Measurements from ENCODE around the gene PDP2. TPM values are rescaled to one million over a fixed set of nuclear protein-coding genes. Genes with fewer than 3 reads are reported as not detected.

PDP2 gene
- total RNA-seq, 1 experiment from 2014 or later = 27.2 TPM

DNA sequence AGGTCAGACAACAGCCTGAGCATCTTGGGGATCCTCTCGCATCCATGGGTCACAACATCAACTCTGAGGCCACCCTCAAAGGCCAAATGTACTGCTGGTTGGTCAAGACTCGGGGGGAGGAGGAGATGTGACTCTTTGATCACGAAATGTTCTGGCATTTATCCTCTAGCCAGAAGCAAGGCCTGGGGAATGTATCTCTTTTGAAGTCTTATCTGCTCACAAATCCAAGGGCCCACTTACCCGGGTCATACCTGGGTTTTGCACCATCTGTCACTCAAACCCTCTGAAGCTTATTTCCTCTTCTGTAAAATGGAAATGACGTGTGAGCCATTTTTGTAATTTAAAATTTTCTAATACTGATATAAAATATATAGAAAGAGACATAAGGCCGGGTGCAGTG is 22.9 kb upstream of the PDP2 start:
- no peaks in the 10 kb centered on the region for H3K9me3 Mint-ChIP-seq (ENCODE audit: low read depth, unreplicated experiment)
- peaks cover 37% of the 10 kb centered on the region for H3K27me3 Mint-ChIP-seq (ENCODE audit: unreplicated experiment)
- H3K4me3 Mint-ChIP-seq (ENCODE audit: low read depth, unreplicated experiment) = no peak overlapping the region
- H3K27ac Mint-ChIP-seq (ENCODE audit: unreplicated experiment) = no peak overlapping the region
- no peaks in the 10 kb centered on the region for H3K36me3 Mint-ChIP-seq (ENCODE audit: insufficient read depth, unreplicated experiment)
- no peak for DNase-seq
- intact Hi-C loops (cut with micrococcal nuclease; ENCODE audit: unreplicated experiment) = no loop called here
- CTCF ChIA-PET = interaction anchor here (1.1 to 1.5 kb wide), 2 partner anchors 16 to 27 kb away, joined by 4 to 5 read pairs; partner anchors contain the start of gene NAE1
- TF ChIP-seq, protein P1, sequence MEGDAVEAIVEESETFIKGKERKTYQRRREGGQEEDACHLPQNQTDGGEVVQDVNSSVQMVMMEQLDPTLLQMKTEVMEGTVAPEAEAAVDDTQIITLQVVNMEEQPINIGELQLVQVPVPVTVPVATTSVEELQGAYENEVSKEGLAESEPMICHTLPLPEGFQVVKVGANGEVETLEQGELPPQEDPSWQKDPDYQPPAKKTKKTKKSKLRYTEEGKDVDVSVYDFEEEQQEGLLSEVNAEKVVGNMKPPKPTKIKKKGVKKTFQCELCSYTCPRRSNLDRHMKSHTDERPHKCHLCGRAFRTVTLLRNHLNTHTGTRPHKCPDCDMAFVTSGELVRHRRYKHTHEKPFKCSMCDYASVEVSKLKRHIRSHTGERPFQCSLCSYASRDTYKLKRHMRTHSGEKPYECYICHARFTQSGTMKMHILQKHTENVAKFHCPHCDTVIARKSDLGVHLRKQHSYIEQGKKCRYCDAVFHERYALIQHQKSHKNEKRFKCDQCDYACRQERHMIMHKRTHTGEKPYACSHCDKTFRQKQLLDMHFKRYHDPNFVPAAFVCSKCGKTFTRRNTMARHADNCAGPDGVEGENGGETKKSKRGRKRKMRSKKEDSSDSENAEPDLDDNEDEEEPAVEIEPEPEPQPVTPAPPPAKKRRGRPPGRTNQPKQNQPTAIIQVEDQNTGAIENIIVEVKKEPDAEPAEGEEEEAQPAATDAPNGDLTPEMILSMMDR (IDR thresholded peaks at IDR 0.05; ENCODE audit: unreplicated experiment) = no peak
- BruUV-seq (replicated peaks) = no TSS peak
- no peaks in the 10 kb centered on the region for H3K4me1 Mint-ChIP-seq (ENCODE audit: low read depth, unreplicated experiment)

- BruUV-seq (replicated peaks) = no TSS peak
- intact Hi-C loops (cut with micrococcal nuclease; ENCODE audit: unreplicated experiment) = no loop called here
- Mint-ChIP-seq H3K4me1 (ENCODE audit: low read depth, unreplicated experiment) (no peaks in the 10 kb centered on the region), H3K9me3 (ENCODE audit: low read depth, unreplicated experiment) (no peaks in the 10 kb centered on the region), H3K4me3 (ENCODE audit: low read depth, unreplicated experiment) (no peak overlapping the region), H3K27me3 (ENCODE audit: unreplicated experiment) (peaks cover 22% of the 10 kb centered on the region), H3K36me3 (ENCODE audit: insufficient read depth, unreplicated experiment) (no peaks in the 10 kb centered on the region), H3K27ac (ENCODE audit: unreplicated experiment) (no peak overlapping the region)
- DNase-seq = peak; percentile 72
- TF ChIP-seq, protein P1 (IDR thresholded peaks at IDR 0.05; ENCODE audit: unreplicated experiment) = no peak
- CTCF ChIA-PET = interaction anchor here (1.1 kb wide), 1 partner anchor 9 kb away, joined by 4 read pairs; no protein-coding TSS in a partner anchor
These were observed 21.4 kb upstream of the PDP2 start for GRCh38 chr16:66858740-66859396.

- CTCF ChIA-PET = interaction anchor here (0.9 to 1.1 kb wide), 3 partner anchors 8 to 296 kb away, joined by 3 to 4 read pairs (median 4); no protein-coding TSS in a partner anchor
- no peak for DNase-seq
- Mint-ChIP-seq H3K36me3 (ENCODE audit: insufficient read depth, unreplicated experiment) (no peaks in the 10 kb centered on the region), H3K4me1 (ENCODE audit: low read depth, unreplicated experiment) (no peaks in the 10 kb centered on the region), H3K4me3 (ENCODE audit: low read depth, unreplicated experiment) (no peak overlapping the region), H3K9me3 (ENCODE audit: low read depth, unreplicated experiment) (no peaks in the 10 kb centered on the region), H3K27ac (ENCODE audit: unreplicated experiment) (no peak overlapping the region), H3K27me3 (ENCODE audit: unreplicated experiment) (peaks cover 16% of the 10 kb centered on the region)
- intact Hi-C loops (cut with micrococcal nuclease; ENCODE audit: unreplicated experiment) = no loop called here
- BruUV-seq (replicated peaks) = no TSS peak
- TF ChIP-seq, protein P1 (IDR thresholded peaks at IDR 0.05; ENCODE audit: unreplicated experiment) = no peak
These were observed 20.8 kb upstream of the PDP2 start for GRCh38 chr16:66859397-66860068.

GRCh38 chr16:66862023-66862520 is 18.2 kb upstream of the PDP2 start:
- no TSS peak for BruUV-seq (replicated peaks)

More at GRCh38 chr16:66862023-66862520, 18.2 kb upstream of the PDP2 start:
- H3K9me3 Mint-ChIP-seq (ENCODE audit: low read depth, unreplicated experiment) = no peaks in the 10 kb centered on the region
- intact Hi-C loops (cut with micrococcal nuclease; ENCODE audit: unreplicated experiment) = no loop called here
- TF ChIP-seq, protein P1 (IDR thresholded peaks at IDR 0.05; ENCODE audit: unreplicated experiment) = no peak
- no peak for DNase-seq
- CTCF ChIA-PET = no interaction called here
- H3K27ac Mint-ChIP-seq (ENCODE audit: unreplicated experiment) = no peak overlapping the region
- H3K4me3 Mint-ChIP-seq (ENCODE audit: low read depth, unreplicated experiment) = no peak overlapping the region
- no peaks in the 10 kb centered on the region for H3K36me3 Mint-ChIP-seq (ENCODE audit: insufficient read depth, unreplicated experiment)
- H3K27me3 Mint-ChIP-seq (ENCODE audit: unreplicated experiment) = no peaks in the 10 kb centered on the region
- no peaks in the 10 kb centered on the region for H3K4me1 Mint-ChIP-seq (ENCODE audit: low read depth, unreplicated experiment)

Measured in Calu3 (cell line).